ENCODE results near the gene SLC49A3. TPM values are rescaled to one million over a fixed set of nuclear protein-coding genes. Genes with fewer than 3 reads are reported as not detected.

SLC49A3 gene
- total and polyA plus RNA-seq, 2 of the 8 experiments (the other 6 are each of a cell fraction or from before 2014, with no cell fraction given), result 5.0 to 8.8 TPM

- Histone ChIP-seq H2BK120ac (replicated peaks; ENCODE audit: low read depth, low read length) (no peak overlapping the region), H2AFZ (ENCODE audit: low read length) (no peak overlapping the region), H3K9me3 (ENCODE audit: insufficient read depth in 2 of 2, low read depth in 1 of 2, low read length in 1 of 2) (peaks cover 0 to 5% of the 10 kb centered on the region in 2 experiments; a peak in 1 of 4 replicates), H3K79me1 (ENCODE audit: low read depth, low read length) (peaks cover 2% of the 10 kb centered on the region; the same call in 1 of the 2 replicates), H3K9ac (replicated peaks in 1 of 4; ENCODE audit: extremely low read depth in 1 of 4, low read depth in 3 of 4, low read length in 3 of 4) (no peak overlapping the region), H4K8ac (ENCODE audit: extremely low read depth, insufficient read depth, low read length) (peak overlapping the region; percentile 25; the same call in 1 of the 2 replicates), H3K4me2 (ENCODE audit: insufficient read depth in 1 of 2, low read depth in 2 of 2, low read length in 2 of 2) (no peak overlapping the region), H3K18ac (ENCODE audit: extremely low read depth, low read length) (no peak overlapping the region), H3K23me2 (ENCODE audit: low read depth, low read length) (no peaks in the 10 kb centered on the region), H2BK5ac (ENCODE audit: low read depth, low read length) (no peak overlapping the region), H2AK5ac (ENCODE audit: low read depth, low read length) (no peak overlapping the region), H3K79me2 (ENCODE audit: control insufficient read depth in 1 of 2, insufficient read depth in 2 of 2, low read length in 2 of 2) (no peaks in the 10 kb centered on the region), H3K27me3 (replicated peaks in 1 of 4; ENCODE audit: control insufficient read depth in 3 of 4, extremely low read depth in 1 of 4, insufficient read depth in 3 of 4, low read length in 3 of 4) (no peaks in the 10 kb centered on the region), H2BK20ac (ENCODE audit: low read length) (no peak overlapping the region), H4K91ac (replicated peaks; ENCODE audit: insufficient read length, low read length) (no peak overlapping the region), H2BK12ac (ENCODE audit: low read depth, low read length) (no peak overlapping the region), H3K36me3 (ENCODE audit: control insufficient read depth in 2 of 4, insufficient read depth in 4 of 4, low read length in 3 of 4) (peaks cover 23 to 65% (median 41%) of the 10 kb centered on the region in 4 experiments), H3K4me3 (ENCODE audit: extremely low read depth in 1 of 4, insufficient read depth in 2 of 4, low read depth in 3 of 4, low read length in 4 of 4) (no peak overlapping the region), H4K5ac (ENCODE audit: insufficient read length, low read depth, low read length) (no peak overlapping the region), H3K14ac (ENCODE audit: insufficient read length) (no peak overlapping the region), H2BK15ac (ENCODE audit: low read length) (no peak overlapping the region), H4K20me1 (replicated peaks in 1 of 2; ENCODE audit: control insufficient read depth in 1 of 2, insufficient read depth in 2 of 2, low read length in 2 of 2) (peaks cover 8 to 10% of the 10 kb centered on the region in 2 experiments), H3K4ac (replicated peaks; ENCODE audit: insufficient read length, low read depth, low read length) (no peak overlapping the region), H3K56ac (replicated peaks; ENCODE audit: insufficient read length, low read depth, low read length) (no peak overlapping the region), H3K23ac (ENCODE audit: insufficient read length) (no peak overlapping the region), H3K27ac (ENCODE audit: low read depth, low read length) (no peak overlapping the region), H3K4me1 (replicated peaks in 1 of 4; ENCODE audit: control insufficient read depth in 3 of 4, insufficient read depth in 4 of 4, low read length in 3 of 4) (no peaks in the 10 kb centered on the region)
- CTCF ChIA-PET (ENCODE audit: partially characterized antibody), result no interaction called here
- TF ChIP-seq RNF2 (IDR thresholded peaks at IDR 0.05; ENCODE audit: borderline replicate concordance, low read depth, low read length, missing control alignments, poor library complexity, severe bottlenecking), result no peak
- TF ChIP-seq HDAC2 (IDR thresholded peaks at IDR 0.05; ENCODE audit: borderline replicate concordance in 1 of 2, low read depth in 2 of 2, low read length in 2 of 2), result no peak
- no peak for TF ChIP-seq TAF1 (IDR thresholded peaks at IDR 0.05; ENCODE audit: low read depth, low read length)
- no peak for TF ChIP-seq POLR2A (IDR thresholded peaks at IDR 0.05; ENCODE audit: control extremely low read depth in 1 of 2, low read depth in 2 of 2, low read length in 2 of 2)
- no peak for FAIRE-seq
- POLR2A ChIA-PET (ENCODE audit: partially characterized antibody), result no interaction called here
- WGBS, 2 experiments (ENCODE audit: extremely low coverage in 1 of 2, insufficient coverage in 1 of 2, insufficient read length in 1 of 2, insufficient replicate concordance in 2 of 2, low coverage in 1 of 2, low lambda C conversion rate in 2 of 2, missing lambda C conversion rate in 1 of 2), result 94% methylated on average over 8 of the region's 8 CpGs; no CpG with 5 or more reads in 1 of the 2 experiments
- no peak for DNase-seq (ENCODE audit: low read depth in 1 of 2, low spot score in 2 of 2)
Observed at GRCh38 chr4:735583-735982, 46.6 kb upstream of the SLC49A3 start.

Measured in H1 (cell line).